IgD-negative memory B cell (primary cell): ENCODE results near the gene WASHC4. TPM values are rescaled to one million over a fixed set of nuclear protein-coding genes. Genes with fewer than 3 reads are reported as not detected.
"Not testable (repeated sequence)": the region's sequence is repeated elsewhere in the genome, so short reads cannot be mapped to it uniquely, and the experiment has no call there.

ENCODE experiments used
- H3K27ac Mint-ChIP-seq, 3 donors: one replicate each; pipeline ENCODE4 v1.8.0; 2020 to 2022; ENCODE audit warnings: mild to moderate bottlenecking in 3 of 3, mixed read lengths in 3 of 3, moderate library complexity in 1 of 3
- H3K27me3 Mint-ChIP-seq: one replicate; pipeline ENCODE4 v1.8.0; 2021; ENCODE audit warnings: mixed read lengths
- H3K36me3 Mint-ChIP-seq: one replicate; pipeline ENCODE4 v1.8.0; 2020; ENCODE audit warnings: mild to moderate bottlenecking, mixed read lengths
- H3K4me1 Mint-ChIP-seq, 3 donors: one replicate each; pipeline ENCODE4 v1.8.0; 2020 to 2022; ENCODE audit warnings: mixed read lengths in 3 of 3, mild to moderate bottlenecking in 1 of 3
- H3K4me3 Mint-ChIP-seq, 4 donors: one replicate each; pipeline ENCODE4 v1.8.0; 2020 to 2022; ENCODE audit warnings: mild to moderate bottlenecking in 4 of 4, mixed read lengths in 4 of 4, moderate library complexity in 3 of 4
- H3K9me3 Mint-ChIP-seq, 3 donors: one replicate each; pipeline ENCODE4 v1.8.0; 2020 to 2021; ENCODE audit warnings: mixed read lengths in 3 of 3, mild to moderate bottlenecking in 1 of 3
- polyA plus RNA-seq: library from polyadenylated mRNA; unstranded; fragments of 300-500 nt; fragmentation: Illumina TruSeq; gene quantifications from one replicate; pipeline ENCODE4 v1.2.3, GENCODE V29; 2021

The WASHC4 gene
- polyA plus RNA-seq, 1 donor from 2014 or later, result 91.1 TPM

- Mint-ChIP-seq H3K4me1 (peaks cover 2 to 9% (median 6%) of the 10 kb centered on the region in 3 donors), H3K36me3 (peaks cover under 1% of the 10 kb centered on the region), H3K27ac (no peak overlapping the region), H3K4me3 (no peak overlapping the region), H3K27me3 (no peaks in the 10 kb centered on the region), H3K9me3 (no peaks in the 10 kb centered on the region)
Observed at GRCh38 chr12:105167346-105167745, 59.8 kb downstream of the WASHC4 start.

GRCh38 chr12:105168006-105168405 lies 60.5 kb downstream of the WASHC4 start:
- Mint-ChIP-seq H3K9me3 (no peaks in the 10 kb centered on the region), H3K4me1 (peaks cover 2 to 12% (median 6%) of the 10 kb centered on the region in 3 donors), H3K27me3 (no peaks in the 10 kb centered on the region), H3K36me3 (no peaks in the 10 kb centered on the region), H3K4me3 (no peak overlapping the region), H3K27ac (no peak overlapping the region)

- peaks cover 2 to 9% (median 6%) of the 10 kb centered on the region in 3 donors for H3K4me1 Mint-ChIP-seq
- no peaks in the 10 kb centered on the region for H3K27me3 Mint-ChIP-seq
- H3K4me3 Mint-ChIP-seq, result no peak overlapping the region
- peak overlapping the region in 2 of 3 donors; percentile 42 to 49 for H3K27ac Mint-ChIP-seq
- H3K36me3 Mint-ChIP-seq, result no peaks in the 10 kb centered on the region
- H3K9me3 Mint-ChIP-seq, result no peaks in the 10 kb centered on the region
Observed at GRCh38 chr12:105170139-105170538, 62.6 kb downstream of the WASHC4 start.

GRCh38 chr12:105171691-105172436 lies 64.3 kb downstream of the WASHC4 start:
- Mint-ChIP-seq H3K27me3 (no peaks in the 10 kb centered on the region), H3K27ac (peak overlapping the region in 1 of 3 donors; percentile 28), H3K36me3 (no peaks in the 10 kb centered on the region)

DNA sequence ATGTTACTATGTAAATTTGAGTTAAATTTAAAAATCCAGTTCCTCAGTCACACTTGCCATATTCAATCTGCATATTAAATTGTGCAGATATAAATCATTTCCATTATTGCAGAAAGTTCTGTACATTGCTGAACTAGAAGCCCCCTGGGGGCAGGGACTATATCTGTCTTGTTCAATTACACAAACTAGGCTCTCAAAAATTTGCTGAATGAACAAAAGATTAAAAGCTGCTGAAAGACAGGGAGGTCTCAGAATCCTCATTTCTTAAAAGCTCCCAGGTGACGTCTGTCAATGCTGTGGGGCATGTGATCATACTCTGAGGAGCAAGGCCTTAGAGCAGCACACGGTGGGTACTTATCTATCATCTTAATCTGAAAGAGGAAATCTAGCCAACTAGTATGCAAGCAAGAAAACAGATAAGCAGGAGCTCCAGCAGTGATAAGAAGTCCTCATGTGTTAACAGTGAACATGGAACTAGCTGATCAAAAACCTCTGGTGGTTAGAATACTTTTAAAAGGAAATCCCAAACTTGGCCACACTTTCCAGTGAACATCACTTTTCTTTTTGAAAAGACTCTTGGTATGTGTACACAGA lies 68.0 kb downstream of the WASHC4 start:
- Mint-ChIP-seq H3K36me3 (peaks cover 10% of the 10 kb centered on the region), H3K4me3 (no peak overlapping the region), H3K9me3 (peaks cover 0 to 2% (median 0%) of the 10 kb centered on the region in 3 donors), H3K4me1 (peaks cover 4 to 8% (median 6%) of the 10 kb centered on the region in 3 donors), H3K27me3 (no peaks in the 10 kb centered on the region), H3K27ac (no peak overlapping the region)

More at GRCh38 chr12:105171691-105172436, 64.3 kb downstream of the WASHC4 start:
- Mint-ChIP-seq H3K4me3 (no peak overlapping the region), H3K4me1 (peaks cover 2 to 8% (median 6%) of the 10 kb centered on the region in 3 donors), H3K9me3 (no peaks in the 10 kb centered on the region)

DNA sequence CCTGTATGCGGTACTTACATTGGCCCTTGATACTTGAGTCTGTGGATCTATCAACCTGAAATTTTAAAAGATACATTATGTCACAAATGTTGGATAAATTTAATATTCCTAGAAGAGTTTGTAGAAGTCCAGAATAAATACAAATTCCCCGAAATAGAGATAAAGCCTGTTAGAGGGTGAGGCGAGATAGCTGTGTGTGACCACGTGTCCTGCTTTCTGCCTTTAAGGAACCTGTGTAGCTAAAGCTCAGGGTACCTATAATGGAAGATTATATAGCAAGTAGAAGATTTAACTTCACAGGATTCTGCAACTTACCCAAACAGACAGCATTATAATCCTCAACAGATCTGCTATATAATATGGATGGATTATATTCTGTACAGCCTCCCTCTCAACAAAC lies 69.7 kb downstream of the WASHC4 start:
- Mint-ChIP-seq H3K4me1 (peaks cover 5 to 10% (median 10%) of the 10 kb centered on the region in 3 donors), H3K36me3 (peaks cover 17% of the 10 kb centered on the region), H3K27me3 (no peaks in the 10 kb centered on the region)

DNA sequence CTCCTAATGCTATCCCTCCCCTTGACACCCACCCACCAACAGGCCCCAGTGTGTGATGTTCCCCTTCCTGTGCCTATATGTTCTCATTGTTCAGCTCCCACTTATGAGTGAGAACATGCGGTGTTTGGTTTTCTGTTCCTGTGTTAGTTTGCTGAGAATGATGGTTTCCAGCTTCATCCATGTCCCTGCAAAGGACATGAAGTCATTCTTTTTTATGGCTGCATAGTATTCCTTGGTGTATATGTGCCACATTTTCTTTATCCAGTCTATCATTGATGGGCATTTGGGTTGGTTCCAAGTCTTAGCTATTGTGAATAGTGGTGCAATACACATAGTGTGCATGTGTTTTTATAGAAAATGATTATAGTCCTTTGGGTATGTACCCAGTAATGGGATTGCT lies 71.6 kb downstream of the WASHC4 start:
- H3K27me3 Mint-ChIP-seq, H3K4me3 Mint-ChIP-seq, H3K27ac Mint-ChIP-seq, H3K9me3 Mint-ChIP-seq: not testable (repeated sequence)
- H3K4me1 Mint-ChIP-seq, result peaks cover 9 to 15% (median 10%) of the 10 kb centered on the region in 3 donors
- H3K36me3 Mint-ChIP-seq, result peaks cover 30% of the 10 kb centered on the region

More for the DNA sequence above, 69.7 kb downstream of the WASHC4 start:
- no peak overlapping the region for H3K4me3 Mint-ChIP-seq
- no peak overlapping the region for H3K27ac Mint-ChIP-seq
- H3K9me3 Mint-ChIP-seq, result peaks cover 0 to 2% (median 0%) of the 10 kb centered on the region in 3 donors

DNA sequence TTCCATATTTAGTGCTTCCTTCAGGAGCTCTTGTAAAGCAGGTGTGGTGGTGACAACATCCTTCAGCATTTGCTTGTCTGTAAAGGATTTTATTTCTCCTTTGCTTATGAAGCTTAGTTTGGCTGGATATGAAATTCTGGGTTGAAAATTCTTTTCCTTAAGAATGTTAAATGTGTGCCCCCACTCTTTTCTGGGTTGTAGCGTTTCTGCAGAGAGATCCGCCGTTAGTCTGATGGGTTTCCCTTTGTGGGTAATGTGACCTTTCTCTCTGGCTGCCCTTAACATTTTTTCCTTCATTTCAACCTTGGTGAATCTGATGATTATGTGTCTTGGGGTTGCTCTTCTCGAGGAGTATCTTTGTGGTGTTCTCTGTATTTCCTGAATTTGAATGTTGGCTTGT lies 75.9 kb downstream of the WASHC4 start:
- H3K9me3 Mint-ChIP-seq, H3K4me3 Mint-ChIP-seq, H3K27me3 Mint-ChIP-seq, H3K27ac Mint-ChIP-seq: not testable (repeated sequence)
- H3K4me1 Mint-ChIP-seq, result peaks cover 9 to 15% (median 9%) of the 10 kb centered on the region in 3 donors
- H3K36me3 Mint-ChIP-seq, result peaks cover 28% of the 10 kb centered on the region

DNA sequence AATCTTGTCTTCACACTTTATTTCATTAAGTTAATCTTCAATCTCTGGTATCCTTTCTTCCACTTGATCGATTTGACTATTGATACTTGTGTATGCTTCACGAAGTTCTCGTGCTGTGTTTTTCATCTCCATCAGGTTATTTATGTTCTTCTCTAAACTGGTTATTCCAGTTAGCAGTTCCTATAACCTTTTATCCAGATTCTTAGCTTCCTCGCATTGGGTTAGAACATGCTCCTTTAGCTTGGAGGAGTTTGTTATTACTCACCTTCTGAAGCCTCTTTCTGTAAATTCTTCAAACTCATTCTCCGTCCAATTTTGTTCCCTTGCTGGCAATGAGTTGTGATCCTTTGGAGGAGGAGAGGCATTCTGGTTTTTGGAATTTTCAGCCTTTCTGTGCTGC lies 76.4 kb downstream of the WASHC4 start:
- Mint-ChIP-seq H3K4me1 (peaks cover 9 to 15% (median 9%) of the 10 kb centered on the region in 3 donors), H3K36me3 (peaks cover 26% of the 10 kb centered on the region)
- H3K27ac Mint-ChIP-seq, H3K27me3 Mint-ChIP-seq, H3K9me3 Mint-ChIP-seq, H3K4me3 Mint-ChIP-seq: not testable (repeated sequence)

DNA sequence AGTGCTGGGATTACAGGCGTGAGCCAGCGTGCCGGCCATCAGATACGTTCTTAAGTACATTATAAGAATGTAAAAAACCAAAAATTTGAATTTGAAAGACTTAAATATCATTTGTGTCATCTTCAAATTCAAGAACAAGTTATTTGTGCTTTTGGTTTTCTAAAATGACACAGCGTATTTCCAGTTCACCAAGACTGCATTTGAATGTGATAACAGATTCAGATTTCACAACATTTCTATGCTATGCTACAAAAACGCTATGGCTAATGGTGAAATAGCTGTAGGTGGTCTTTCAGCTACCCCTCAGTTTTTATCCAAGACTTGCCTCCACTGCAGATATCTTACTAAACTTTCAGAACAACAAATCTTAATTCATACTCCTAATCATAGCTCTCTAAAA lies 81.8 kb downstream of the WASHC4 start:
- H3K27me3 Mint-ChIP-seq, result no peaks in the 10 kb centered on the region
- no peaks in the 10 kb centered on the region for H3K9me3 Mint-ChIP-seq
- no peak overlapping the region for H3K4me3 Mint-ChIP-seq
- H3K27ac Mint-ChIP-seq, result no peak overlapping the region
- peaks cover 0 to 7% (median 4%) of the 10 kb centered on the region in 3 donors for H3K4me1 Mint-ChIP-seq
- H3K36me3 Mint-ChIP-seq, result peaks cover 3% of the 10 kb centered on the region

GRCh38 chr12:105190530-105190929 lies 83.0 kb downstream of the WASHC4 start:
- Mint-ChIP-seq H3K4me1 (peaks cover 0 to 7% (median 4%) of the 10 kb centered on the region in 3 donors), H3K27me3 (no peaks in the 10 kb centered on the region), H3K4me3 (no peak overlapping the region), H3K27ac (peak overlapping the region in 2 of 3 donors; percentile 11 to 57), H3K9me3 (no peaks in the 10 kb centered on the region), H3K36me3 (peaks cover 5% of the 10 kb centered on the region)

GRCh38 chr12:105192624-105193225 lies 85.2 kb downstream of the WASHC4 start:
- Mint-ChIP-seq H3K27ac (peak overlapping the region in 1 of 3 donors; percentile 17), H3K9me3 (no peaks in the 10 kb centered on the region), H3K4me3 (no peak overlapping the region), H3K36me3 (peaks cover 5% of the 10 kb centered on the region), H3K4me1 (peaks cover 0 to 7% (median 4%) of the 10 kb centered on the region in 3 donors), H3K27me3 (no peaks in the 10 kb centered on the region)

- Mint-ChIP-seq H3K4me3 (no peak overlapping the region), H3K36me3 (peaks cover 2% of the 10 kb centered on the region), H3K4me1 (peaks cover 0 to 7% (median 4%) of the 10 kb centered on the region in 3 donors), H3K27me3 (no peaks in the 10 kb centered on the region), H3K9me3 (no peaks in the 10 kb centered on the region), H3K27ac (peak overlapping the region in 1 of 3 donors; percentile 10)
Observed at GRCh38 chr12:105194947-105195346, 87.4 kb downstream of the WASHC4 start.

GRCh38 chr12:105196090-105196489 lies 88.6 kb downstream of the WASHC4 start:
- Mint-ChIP-seq H3K9me3 (no peaks in the 10 kb centered on the region), H3K4me1 (peaks cover 0 to 4% (median 2%) of the 10 kb centered on the region in 3 donors), H3K4me3 (no peak overlapping the region), H3K27me3 (no peaks in the 10 kb centered on the region), H3K36me3 (peaks cover 2% of the 10 kb centered on the region), H3K27ac (peak overlapping the region in 1 of 3 donors; percentile 10)

GRCh38 chr12:105198961-105199360 lies 91.4 kb downstream of the WASHC4 start:
- peaks cover 2% of the 10 kb centered on the region for H3K36me3 Mint-ChIP-seq
- no peak overlapping the region for H3K4me3 Mint-ChIP-seq
- no peaks in the 10 kb centered on the region for H3K9me3 Mint-ChIP-seq
- no peaks in the 10 kb centered on the region for H3K27me3 Mint-ChIP-seq
- H3K27ac Mint-ChIP-seq, result peak overlapping the region in 2 of 3 donors; percentile 68 to 80
- no peaks in the 10 kb centered on the region for H3K4me1 Mint-ChIP-seq
